ENCODE results near the gene VTI1A.

- no peak for TF ChIP-seq POLR2A (IDR thresholded peaks at IDR 0.05; ENCODE audit: low read depth, low read length)
- no peak for TF ChIP-seq CTCF (conservative IDR thresholded peaks at IDR 0.05; ENCODE audit: low read depth, low read length)
- no peak for TF ChIP-seq FOS (IDR thresholded peaks at IDR 0.05; ENCODE audit: low read depth, low read length)
- TF ChIP-seq MAZ (IDR thresholded peaks at IDR 0.05; ENCODE audit: borderline replicate concordance, low read depth, low read length), result no peak
- TF ChIP-seq, protein P1, sequence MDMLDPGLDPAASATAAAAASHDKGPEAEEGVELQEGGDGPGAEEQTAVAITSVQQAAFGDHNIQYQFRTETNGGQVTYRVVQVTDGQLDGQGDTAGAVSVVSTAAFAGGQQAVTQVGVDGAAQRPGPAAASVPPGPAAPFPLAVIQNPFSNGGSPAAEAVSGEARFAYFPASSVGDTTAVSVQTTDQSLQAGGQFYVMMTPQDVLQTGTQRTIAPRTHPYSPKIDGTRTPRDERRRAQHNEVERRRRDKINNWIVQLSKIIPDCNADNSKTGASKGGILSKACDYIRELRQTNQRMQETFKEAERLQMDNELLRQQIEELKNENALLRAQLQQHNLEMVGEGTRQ (IDR thresholded peaks at IDR 0.05; ENCODE audit: low read depth, low read length), result no peak
- no peak for TF ChIP-seq MAFK (IDR thresholded peaks at IDR 0.05; ENCODE audit: low read depth, low read length)
- TF ChIP-seq CHD1 (IDR thresholded peaks at IDR 0.05; ENCODE audit: low read depth, low read length), result no peak
- no peak for TF ChIP-seq SMC3 (IDR thresholded peaks at IDR 0.05; ENCODE audit: low read depth, low read length)
- no peak for TF ChIP-seq MXI1 (IDR thresholded peaks at IDR 0.05; ENCODE audit: borderline replicate concordance, low read depth, low read length)
- no peak for TF ChIP-seq RFX5 (IDR thresholded peaks at IDR 0.05; ENCODE audit: low read depth, low read length)
- no peak for TF ChIP-seq RAD21 (IDR thresholded peaks at IDR 0.05; ENCODE audit: low read length)
- TF ChIP-seq RCOR1 (IDR thresholded peaks at IDR 0.05; ENCODE audit: insufficient replicate concordance, low read length), result no peak
- no peak for TF ChIP-seq ELK1 (IDR thresholded peaks at IDR 0.05; ENCODE audit: borderline replicate concordance, low read depth, low read length)
Measured at GRCh38 chr10:112533916-112534315, 86.9 kb downstream of the VTI1A start.

Measured in IMR-90 (cell line).